ENCODE measurements around the gene FXYD3. TPM values are rescaled to one million over a fixed set of nuclear protein-coding genes. Genes with fewer than 3 reads are reported as not detected.

The FXYD3 gene
- polyA plus RNA-seq, 1 donor from 2014 or later, result not detected

DNA sequence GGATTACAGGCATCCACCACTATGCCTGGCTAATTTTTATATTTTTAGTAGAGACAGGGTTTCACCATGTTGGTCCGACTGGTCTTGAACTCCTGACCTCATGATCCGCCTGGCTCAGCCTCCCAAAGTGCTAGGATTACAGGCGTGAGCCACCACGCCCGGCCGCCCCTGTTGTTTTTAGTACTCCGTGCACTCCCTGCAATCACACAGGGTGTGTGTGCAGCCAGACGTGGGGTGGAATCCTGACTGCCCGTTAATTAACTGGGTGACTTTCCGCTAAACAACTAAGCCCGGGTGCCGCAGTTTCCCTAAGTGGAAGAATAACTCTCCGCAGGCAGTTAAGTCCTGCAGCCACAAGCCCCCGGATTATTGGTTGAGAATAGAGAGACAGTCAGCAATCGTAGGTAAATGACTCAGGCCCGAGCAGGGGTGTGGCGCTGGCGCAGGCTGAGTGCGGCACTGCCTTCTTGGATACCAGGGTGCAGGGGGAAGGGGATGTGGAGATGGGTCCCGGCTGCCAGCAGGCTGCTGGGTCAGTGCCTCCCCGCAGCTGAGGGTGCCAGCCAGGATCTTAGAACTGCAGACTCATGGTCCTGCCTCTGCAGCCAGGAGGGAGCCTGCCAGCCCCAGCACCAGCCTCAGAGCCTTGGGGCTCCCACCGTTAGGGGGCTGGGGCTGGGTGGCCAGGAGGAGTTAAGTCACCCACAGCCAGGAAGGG lies 6.1 kb upstream of the FXYD3 start:
- TF ChIP-seq RAD21 (conservative IDR thresholded peaks at IDR 0.05), result no peak
- no peak for TF ChIP-seq SMC3 (conservative IDR thresholded peaks at IDR 0.05; ENCODE audit: poor library complexity)
- no peak for TF ChIP-seq CTCF (IDR thresholded peaks at IDR 0.05; ENCODE audit: poor library complexity, severe bottlenecking)
- no peak for TF ChIP-seq EP300 (conservative IDR thresholded peaks at IDR 0.05; ENCODE audit: poor library complexity, severe bottlenecking)
- TF ChIP-seq REST (IDR thresholded peaks at IDR 0.05; ENCODE audit: borderline replicate concordance), result no peak
- no peak for TF ChIP-seq POLR2AphosphoS5 (IDR thresholded peaks at IDR 0.05)
- no peak for TF ChIP-seq EZH2 (IDR thresholded peaks at IDR 0.05; ENCODE audit: borderline replicate concordance, insufficient read depth, low read length, poor library complexity, severe bottlenecking)
- no peak for TF ChIP-seq MXI1 (conservative IDR thresholded peaks at IDR 0.05; ENCODE audit: poor library complexity, severe bottlenecking)
- TF ChIP-seq TAF1 (IDR thresholded peaks at IDR 0.05; ENCODE audit: low read depth), result no peak
- no peaks in the 10 kb centered on the region for H3K27me3 ChIP-seq (ENCODE audit: insufficient read depth, low read depth, low read length)
- no peak overlapping the region for H3K4me2 ChIP-seq (ENCODE audit: low read length)
- no peak overlapping the region for H3K9ac ChIP-seq (ENCODE audit: low read length)
- no peaks in the 10 kb centered on the region for H3K9me3 ChIP-seq (ENCODE audit: low read length)
- H3K9me2 ChIP-seq (ENCODE audit: insufficient read depth, low read length), result no peaks in the 10 kb centered on the region
- no peak overlapping the region for H2AFZ ChIP-seq (ENCODE audit: low read depth, low read length)
- no peak overlapping the region for H3K4me3 ChIP-seq (ENCODE audit: low read length)
- H3F3A ChIP-seq (ENCODE audit: insufficient read depth, low read length, poor library complexity, severe bottlenecking), result no peaks in the 10 kb centered on the region
- no peaks in the 10 kb centered on the region for H3K79me2 ChIP-seq (replicated peaks; ENCODE audit: insufficient read depth, low read length)
- no peaks in the 10 kb centered on the region for H3K36me3 ChIP-seq (ENCODE audit: insufficient read depth, low read length)
- no peaks in the 10 kb centered on the region for H4K20me1 ChIP-seq (ENCODE audit: insufficient read depth)
- no peak overlapping the region for H3K27ac ChIP-seq (ENCODE audit: low read length)

DNA sequence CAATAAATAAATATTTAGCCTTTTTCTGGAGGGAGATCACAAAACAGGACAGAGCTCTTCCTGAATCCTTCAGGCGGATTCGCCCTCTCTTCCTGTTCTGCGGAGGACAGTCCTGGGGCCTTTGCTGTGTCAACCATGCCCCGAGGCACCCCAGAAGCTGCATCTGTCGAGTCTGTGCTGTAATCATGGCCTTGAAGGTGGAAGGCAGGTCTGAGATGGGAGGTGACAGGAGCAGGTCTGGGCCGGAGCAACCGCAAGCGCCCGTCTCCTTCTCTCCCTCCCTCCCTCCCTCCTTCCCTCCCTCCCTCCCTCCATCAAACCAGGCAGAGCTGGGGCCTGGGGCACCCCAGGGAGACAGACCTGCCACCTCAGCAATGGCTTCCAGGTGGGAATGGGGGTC lies 4.6 kb upstream of the FXYD3 start:
- no peaks in the 10 kb centered on the region for H3K36me3 ChIP-seq (ENCODE audit: insufficient read depth, low read length)
- no peak overlapping the region for H3K9ac ChIP-seq (ENCODE audit: low read length)
- no peaks in the 10 kb centered on the region for H3K27me3 ChIP-seq (ENCODE audit: insufficient read depth, low read depth, low read length)
- H3K9me2 ChIP-seq (ENCODE audit: insufficient read depth, low read length), result no peaks in the 10 kb centered on the region
- no peak overlapping the region for H2AFZ ChIP-seq (ENCODE audit: low read depth, low read length)
- no peak overlapping the region for H3K27ac ChIP-seq (ENCODE audit: low read length)
- no peaks in the 10 kb centered on the region for H3F3A ChIP-seq (ENCODE audit: insufficient read depth, low read length, poor library complexity, severe bottlenecking)
- no peaks in the 10 kb centered on the region for H3K9me3 ChIP-seq (ENCODE audit: low read length)
- H3K79me2 ChIP-seq (replicated peaks; ENCODE audit: insufficient read depth, low read length), result no peaks in the 10 kb centered on the region
- TF ChIP-seq EZH2 (IDR thresholded peaks at IDR 0.05; ENCODE audit: borderline replicate concordance, insufficient read depth, low read length, poor library complexity, severe bottlenecking) (no peak), POLR2AphosphoS5 (IDR thresholded peaks at IDR 0.05) (no peak), REST (IDR thresholded peaks at IDR 0.05; ENCODE audit: borderline replicate concordance) (no peak), CTCF (IDR thresholded peaks at IDR 0.05; ENCODE audit: poor library complexity, severe bottlenecking) (no peak), TAF1 (IDR thresholded peaks at IDR 0.05; ENCODE audit: low read depth) (no peak), RAD21 (conservative IDR thresholded peaks at IDR 0.05) (no peak)
- no peak overlapping the region for H3K4me2 ChIP-seq (ENCODE audit: low read length)
- no peaks in the 10 kb centered on the region for H4K20me1 ChIP-seq (ENCODE audit: insufficient read depth)
- H3K4me3 ChIP-seq (ENCODE audit: low read length), result no peak overlapping the region
